Measurements from ENCODE around the gene LTBP3.

LTBP3 gene

GRCh38 chr11:65505466-65506289 is 52.5 kb downstream of the LTBP3 start:
- DNase-seq (ENCODE audit: low read depth): peak; percentile 49

GRCh38 chr11:65504674-65505465 is 53.3 kb downstream of the LTBP3 start:
- peak; percentile 45 for DNase-seq (ENCODE audit: low read depth)

GRCh38 chr11:65503949-65504673 is 54.0 kb downstream of the LTBP3 start:
- peak; percentile 56 for DNase-seq (ENCODE audit: low read depth)

DNA sequence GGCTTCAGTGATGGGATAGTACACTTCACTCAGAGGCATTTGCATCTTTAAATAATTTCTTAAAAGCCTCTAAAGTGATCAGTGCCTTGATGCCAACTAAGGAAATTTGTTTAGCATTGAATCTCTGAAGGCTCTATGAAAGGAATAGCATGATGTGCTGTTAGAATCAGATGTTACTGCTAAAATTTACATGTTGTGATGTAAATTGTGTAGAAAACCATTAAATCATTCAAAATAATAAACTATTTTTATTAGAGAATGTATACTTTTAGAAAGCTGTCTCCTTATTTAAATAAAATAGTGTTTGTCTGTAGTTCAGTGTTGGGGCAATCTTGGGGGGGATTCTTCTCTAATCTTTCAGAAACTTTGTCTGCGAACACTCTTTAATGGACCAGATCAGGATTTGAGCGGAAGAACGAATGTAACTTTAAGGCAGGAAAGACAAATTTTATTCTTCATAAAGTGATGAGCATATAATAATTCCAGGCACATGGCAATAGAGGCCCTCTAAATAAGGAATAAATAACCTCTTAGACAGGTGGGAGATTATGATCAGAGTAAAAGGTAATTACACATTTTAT is 54.7 kb downstream of the LTBP3 start:
- peak; percentile 32 for DNase-seq (ENCODE audit: low read depth)

DNA sequence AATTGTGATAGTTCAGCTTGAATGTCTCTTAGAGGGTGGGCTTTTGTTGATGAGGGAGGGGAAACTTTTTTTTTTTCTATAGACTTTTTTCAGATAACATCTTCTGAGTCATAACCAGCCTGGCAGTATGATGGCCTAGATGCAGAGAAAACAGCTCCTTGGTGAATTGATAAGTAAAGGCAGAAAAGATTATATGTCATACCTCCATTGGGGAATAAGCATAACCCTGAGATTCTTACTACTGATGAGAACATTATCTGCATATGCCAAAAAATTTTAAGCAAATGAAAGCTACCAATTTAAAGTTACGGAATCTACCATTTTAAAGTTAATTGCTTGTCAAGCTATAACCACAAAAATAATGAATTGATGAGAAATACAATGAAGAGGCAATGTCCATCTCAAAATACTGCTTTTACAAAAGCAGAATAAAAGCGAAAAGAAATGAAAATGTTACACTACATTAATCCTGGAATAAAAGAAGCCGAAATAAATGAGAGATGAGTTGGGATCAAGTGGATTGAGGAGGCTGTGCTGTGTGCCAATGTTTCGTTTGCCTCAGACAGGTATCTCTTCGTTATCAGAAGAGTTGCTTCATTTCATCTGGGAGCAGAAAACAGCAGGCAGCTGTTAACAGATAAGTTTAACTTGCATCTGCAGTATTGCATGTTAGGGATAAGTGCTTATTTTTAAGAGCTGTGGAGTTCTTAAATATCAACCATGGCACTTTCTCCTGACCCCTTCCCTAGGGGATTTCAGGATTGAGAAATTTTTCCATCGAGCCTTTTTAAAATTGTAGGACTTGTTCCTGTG is 55.4 kb downstream of the LTBP3 start:
- DNase-seq (ENCODE audit: low read depth): peak; percentile 64

GRCh38 chr11:65502274-65502554 is 55.9 kb downstream of the LTBP3 start:
- no peak for DNase-seq (ENCODE audit: low read depth)

GRCh38 chr11:65501472-65502273 is 56.5 kb downstream of the LTBP3 start:
- DNase-seq (ENCODE audit: low read depth): peak; percentile 64

- no peak for DNase-seq (ENCODE audit: low read depth)
Observed at GRCh38 chr11:65501186-65501471, 57.0 kb downstream of the LTBP3 start.

- DNase-seq (ENCODE audit: low read depth): peak; percentile 69
Observed at GRCh38 chr11:65500387-65501185, 57.6 kb downstream of the LTBP3 start.

- DNase-seq (ENCODE audit: low read depth): no peak
Observed at GRCh38 chr11:65499713-65500386, 58.3 kb downstream of the LTBP3 start.

- peak; percentile 99 for DNase-seq (ENCODE audit: low read depth)
Observed at GRCh38 chr11:65498977-65499712, 59.0 kb downstream of the LTBP3 start, which contains the start of gene MALAT1. MALAT1 (plus strand) TSS chr11:65499045.

- no peak for DNase-seq (ENCODE audit: low read depth)
Observed at GRCh38 chr11:65498727-65498976, 59.5 kb downstream of the LTBP3 start.

- peak; percentile 56 for DNase-seq (ENCODE audit: low read depth)
Observed at GRCh38 chr11:65498042-65498726, 60.0 kb downstream of the LTBP3 start.

DNA sequence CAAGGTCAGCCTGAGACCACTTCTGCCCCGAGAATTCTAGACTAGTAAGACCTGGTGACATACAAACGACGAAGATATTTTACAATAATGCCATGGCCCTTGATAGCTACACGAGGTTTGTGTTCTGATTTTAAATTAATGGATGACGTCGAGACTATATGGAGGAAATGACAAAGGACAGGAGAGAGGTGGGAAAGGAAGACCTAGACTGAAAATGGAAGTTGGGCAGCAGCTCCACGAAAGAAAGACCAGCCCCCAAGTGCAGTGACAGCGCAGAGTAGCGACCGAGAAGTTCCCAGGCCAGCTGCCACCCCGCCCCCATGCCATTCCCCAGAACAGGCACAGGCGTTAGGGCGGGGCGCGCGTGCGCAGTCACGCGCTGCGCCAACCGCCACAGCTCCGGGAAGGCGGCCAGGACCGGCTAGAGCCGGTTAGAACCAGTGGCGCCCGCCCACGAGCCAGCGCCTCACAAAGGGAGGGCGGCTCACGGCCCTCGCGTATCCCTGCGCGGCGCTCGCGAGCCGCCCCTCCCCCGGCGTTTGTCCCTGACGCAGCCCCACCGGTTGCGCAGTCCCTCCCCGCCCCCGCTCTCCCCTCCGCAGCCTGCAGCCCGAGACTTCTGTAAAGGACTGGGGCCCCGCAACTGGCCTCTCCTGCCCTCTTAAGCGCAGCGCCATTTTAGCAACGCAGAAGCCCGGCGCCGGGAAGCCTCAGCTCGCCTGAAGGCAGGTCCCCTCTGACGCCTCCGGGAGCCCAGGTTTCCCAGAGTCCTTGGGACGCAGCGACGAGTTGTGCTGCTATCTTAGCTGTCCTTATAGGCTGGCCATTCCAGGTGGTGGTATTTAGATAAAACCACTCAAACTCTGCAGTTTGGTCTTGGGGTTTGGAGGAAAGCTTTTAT is 60.8 kb downstream of the LTBP3 start:
- peak; percentile 100 for DNase-seq (ENCODE audit: low read depth)

GRCh38 chr11:65496304-65497140 is 61.6 kb downstream of the LTBP3 start:
- no peak for DNase-seq (ENCODE audit: low read depth)
